VCaP (cell line): ENCODE measurements around the gene LPIN1.
A peak's percentile ranks its signal among the peaks of the same experiment; 100 is the strongest.

Experiments used
- H3K27ac ChIP-seq: fragments of 450-650 bp; 2 replicates; pipeline ENCODE4 v1.5.1; 2017
- TF ChIP-seq, protein P1 (sequence below): fragments of 450-650 bp; conservative IDR thresholded peaks from 2 replicates; pipeline ENCODE4 v1.5.1; 2017; ENCODE audit warnings: mild to moderate bottlenecking, moderate library complexity

LPIN1 gene, protein sequence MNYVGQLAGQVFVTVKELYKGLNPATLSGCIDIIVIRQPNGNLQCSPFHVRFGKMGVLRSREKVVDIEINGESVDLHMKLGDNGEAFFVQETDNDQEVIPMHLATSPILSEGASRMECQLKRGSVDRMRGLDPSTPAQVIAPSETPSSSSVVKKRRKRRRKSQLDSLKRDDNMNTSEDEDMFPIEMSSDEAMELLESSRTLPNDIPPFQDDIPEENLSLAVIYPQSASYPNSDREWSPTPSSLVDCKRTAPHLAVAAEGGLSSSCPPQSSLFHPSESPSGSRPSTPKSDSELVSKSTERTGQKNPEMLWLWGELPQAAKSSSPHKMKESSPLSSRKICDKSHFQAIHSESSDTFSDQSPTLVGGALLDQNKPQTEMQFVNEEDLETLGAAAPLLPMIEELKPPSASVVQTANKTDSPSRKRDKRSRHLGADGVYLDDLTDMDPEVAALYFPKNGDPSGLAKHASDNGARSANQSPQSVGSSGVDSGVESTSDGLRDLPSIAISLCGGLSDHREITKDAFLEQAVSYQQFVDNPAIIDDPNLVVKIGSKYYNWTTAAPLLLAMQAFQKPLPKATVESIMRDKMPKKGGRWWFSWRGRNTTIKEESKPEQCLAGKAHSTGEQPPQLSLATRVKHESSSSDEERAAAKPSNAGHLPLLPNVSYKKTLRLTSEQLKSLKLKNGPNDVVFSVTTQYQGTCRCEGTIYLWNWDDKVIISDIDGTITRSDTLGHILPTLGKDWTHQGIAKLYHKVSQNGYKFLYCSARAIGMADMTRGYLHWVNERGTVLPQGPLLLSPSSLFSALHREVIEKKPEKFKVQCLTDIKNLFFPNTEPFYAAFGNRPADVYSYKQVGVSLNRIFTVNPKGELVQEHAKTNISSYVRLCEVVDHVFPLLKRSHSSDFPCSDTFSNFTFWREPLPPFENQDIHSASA

DNA sequence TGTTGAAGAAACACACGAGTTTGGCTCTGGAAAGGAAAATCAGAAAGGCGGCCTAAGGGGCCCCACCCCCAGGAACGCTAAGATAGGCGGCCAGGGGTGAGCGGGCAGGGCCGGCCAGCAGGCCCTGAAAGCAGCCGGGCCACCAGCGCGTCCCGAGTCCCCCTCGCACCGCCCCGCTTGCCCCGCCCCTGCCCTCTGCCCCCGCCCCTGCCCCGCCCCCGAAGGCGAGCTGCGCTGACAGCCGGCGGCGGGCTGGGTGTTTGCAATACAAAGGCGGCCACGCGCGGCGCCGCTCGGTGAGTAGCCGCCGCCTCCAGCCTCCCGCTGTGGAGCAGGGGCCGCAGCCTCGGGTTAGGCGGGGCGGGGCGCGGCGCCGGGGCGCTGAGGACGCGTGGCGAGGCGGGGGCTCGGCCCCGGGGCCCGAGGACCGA is at the start of gene LPIN1:
LPIN1 (plus strand) TSS at position 257 of the 431 bp plus-strand sequence. CDS start 18,910 bp downstream, outside the sequence.
- H3K27ac ChIP-seq = peak within 1 kb of the TSS; percentile 89
- TF ChIP-seq, protein P1, sequence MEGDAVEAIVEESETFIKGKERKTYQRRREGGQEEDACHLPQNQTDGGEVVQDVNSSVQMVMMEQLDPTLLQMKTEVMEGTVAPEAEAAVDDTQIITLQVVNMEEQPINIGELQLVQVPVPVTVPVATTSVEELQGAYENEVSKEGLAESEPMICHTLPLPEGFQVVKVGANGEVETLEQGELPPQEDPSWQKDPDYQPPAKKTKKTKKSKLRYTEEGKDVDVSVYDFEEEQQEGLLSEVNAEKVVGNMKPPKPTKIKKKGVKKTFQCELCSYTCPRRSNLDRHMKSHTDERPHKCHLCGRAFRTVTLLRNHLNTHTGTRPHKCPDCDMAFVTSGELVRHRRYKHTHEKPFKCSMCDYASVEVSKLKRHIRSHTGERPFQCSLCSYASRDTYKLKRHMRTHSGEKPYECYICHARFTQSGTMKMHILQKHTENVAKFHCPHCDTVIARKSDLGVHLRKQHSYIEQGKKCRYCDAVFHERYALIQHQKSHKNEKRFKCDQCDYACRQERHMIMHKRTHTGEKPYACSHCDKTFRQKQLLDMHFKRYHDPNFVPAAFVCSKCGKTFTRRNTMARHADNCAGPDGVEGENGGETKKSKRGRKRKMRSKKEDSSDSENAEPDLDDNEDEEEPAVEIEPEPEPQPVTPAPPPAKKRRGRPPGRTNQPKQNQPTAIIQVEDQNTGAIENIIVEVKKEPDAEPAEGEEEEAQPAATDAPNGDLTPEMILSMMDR = peak; percentile 40

- TF ChIP-seq, protein P1 = no peak
Observed at GRCh38 chr2:11696736-11697102, 49.7 kb upstream of the LPIN1 start.

DNA sequence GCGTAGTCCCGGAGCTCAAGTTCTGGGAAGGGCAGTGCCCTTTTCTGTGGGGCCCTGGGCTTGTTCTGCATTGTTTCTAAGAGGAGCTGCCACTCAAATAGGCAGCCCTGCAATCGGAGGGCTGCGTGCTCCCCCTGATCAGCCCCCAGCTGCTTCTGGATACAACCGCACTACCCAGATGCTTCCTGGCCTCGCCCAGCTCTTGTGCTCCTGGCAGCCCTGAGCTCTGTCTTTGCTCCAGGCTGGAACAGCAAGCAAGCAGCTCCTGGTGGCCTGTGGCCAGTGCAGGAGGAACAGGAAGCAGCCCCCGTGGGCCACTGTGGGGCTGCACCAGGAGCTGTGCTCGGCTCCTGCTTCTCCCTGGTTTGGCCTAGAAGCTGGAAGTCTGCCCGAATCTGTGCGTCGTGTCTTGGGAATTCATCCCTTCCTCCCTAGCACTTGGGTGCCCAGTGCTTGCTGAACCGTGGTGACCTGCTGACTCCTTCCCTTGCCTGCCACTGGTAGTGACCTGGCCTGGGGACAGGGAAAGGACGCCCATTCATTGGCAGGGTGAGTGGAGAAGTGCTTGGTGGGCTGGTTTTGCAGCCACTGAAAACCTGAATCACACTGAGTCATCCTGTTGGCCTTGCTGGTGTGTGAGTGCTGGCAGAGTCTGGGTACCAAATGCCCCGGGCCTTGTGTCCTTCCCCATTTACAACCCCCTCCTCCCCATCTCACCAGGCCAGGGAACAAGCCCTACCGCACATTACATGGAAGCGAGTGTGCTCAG is 49.1 kb upstream of the LPIN1 start:
- no peak overlapping the region for H3K27ac ChIP-seq
- TF ChIP-seq, protein P1 = no peak

More at GRCh38 chr2:11696736-11697102, 49.7 kb upstream of the LPIN1 start:
- H3K27ac ChIP-seq = no peak overlapping the region

DNA sequence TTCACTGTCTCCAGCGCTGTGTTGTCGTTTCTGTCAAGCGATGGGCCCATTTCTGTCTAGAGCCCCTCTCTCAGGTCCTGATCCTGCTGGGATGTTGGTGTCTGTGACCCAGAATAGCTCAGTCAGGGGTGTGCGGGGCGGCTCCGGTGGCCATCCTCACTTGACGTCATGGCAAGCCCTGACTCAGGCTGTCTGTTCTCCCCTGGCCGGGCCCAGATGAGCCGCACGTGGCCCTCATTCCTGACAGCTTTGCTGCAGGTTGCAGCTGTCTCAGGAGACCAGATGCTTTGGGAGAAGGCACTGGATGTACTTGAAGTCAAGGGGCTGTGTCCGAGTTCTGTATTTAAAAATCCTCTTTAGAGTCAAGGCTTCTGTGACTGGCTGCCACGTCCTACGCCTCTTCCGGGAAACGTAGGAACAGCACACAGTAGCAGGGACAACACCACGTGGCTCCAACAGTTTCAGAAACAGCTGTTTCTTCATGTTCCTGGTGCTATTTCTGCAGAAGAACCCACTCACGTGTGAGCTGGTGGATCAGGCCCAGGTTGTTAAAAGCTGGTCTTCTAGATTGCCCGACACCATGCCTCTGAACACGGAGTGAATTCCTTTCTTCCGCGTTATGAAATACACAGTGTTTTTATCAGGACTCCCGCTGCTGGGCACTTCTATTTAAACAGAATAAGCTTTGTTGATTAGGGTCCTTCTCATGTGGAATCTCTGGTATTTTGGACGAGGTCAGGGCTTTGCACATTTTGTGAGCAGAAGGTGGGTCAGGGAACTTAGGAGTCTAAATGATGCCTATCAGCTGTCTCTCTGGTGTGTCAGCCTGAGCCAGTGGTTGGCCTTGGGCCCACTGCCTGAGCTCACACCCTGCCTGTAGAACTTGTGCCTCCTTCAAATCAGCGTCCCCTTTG is 48.2 kb upstream of the LPIN1 start:
- H3K27ac ChIP-seq = no peak overlapping the region
- TF ChIP-seq, protein P1 = no peak

GRCh38 chr2:11699686-11700670 is 46.5 kb upstream of the LPIN1 start:
- no peak overlapping the region for H3K27ac ChIP-seq
- TF ChIP-seq, protein P1 = no peak

GRCh38 chr2:11701206-11701605 is 45.2 kb upstream of the LPIN1 start:
- no peak overlapping the region for H3K27ac ChIP-seq
- TF ChIP-seq, protein P1 = no peak
